ENCODE measurements around the gene NTM.
A peak's percentile ranks its signal among the peaks of the same experiment; 100 is the strongest.

NTM gene

DNA sequence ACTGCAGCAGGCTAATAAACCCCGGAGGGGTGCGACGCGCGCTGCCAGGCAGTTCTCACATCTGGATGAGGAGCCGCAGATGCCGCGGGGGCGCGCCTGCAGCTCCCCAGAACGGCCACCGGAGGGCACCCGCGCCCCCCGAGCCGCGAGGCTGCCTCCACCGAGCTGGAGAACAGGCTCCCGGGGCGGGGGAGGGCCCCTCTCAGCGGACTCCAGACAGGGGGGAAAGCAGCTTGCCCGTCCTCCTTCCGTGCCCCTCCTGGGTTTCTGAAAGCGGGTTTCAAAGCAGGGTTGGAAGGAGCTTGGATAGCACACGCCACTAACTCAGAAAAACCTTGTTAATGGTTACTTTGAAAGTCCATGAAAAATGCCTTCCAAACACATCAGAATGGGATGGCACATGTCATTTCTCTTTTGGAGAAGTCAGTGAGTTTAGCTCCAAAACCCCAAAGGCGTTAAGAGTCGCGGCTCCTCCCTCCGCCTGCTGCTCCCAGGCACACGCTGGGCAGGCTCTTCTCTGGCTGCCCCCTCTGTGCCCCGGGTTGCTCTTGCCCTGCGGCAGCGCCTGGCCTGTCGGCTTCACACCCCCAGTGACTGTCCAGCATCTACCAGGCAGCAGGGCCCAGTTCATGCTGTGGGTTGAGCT, 317.8 kb downstream of the NTM start:
- peak overlapping the region; percentile 66 for H3K27ac ChIP-seq
- H3K27me3 ChIP-seq (ENCODE audit: control insufficient read depth, insufficient read depth, low read length) = no peaks in the 10 kb centered on the region
- no peak overlapping the region for H3K4me3 ChIP-seq (ENCODE audit: low read depth, low read length)
- H2AFZ ChIP-seq = peak overlapping the region; percentile 54
- TF ChIP-seq, protein P1, sequence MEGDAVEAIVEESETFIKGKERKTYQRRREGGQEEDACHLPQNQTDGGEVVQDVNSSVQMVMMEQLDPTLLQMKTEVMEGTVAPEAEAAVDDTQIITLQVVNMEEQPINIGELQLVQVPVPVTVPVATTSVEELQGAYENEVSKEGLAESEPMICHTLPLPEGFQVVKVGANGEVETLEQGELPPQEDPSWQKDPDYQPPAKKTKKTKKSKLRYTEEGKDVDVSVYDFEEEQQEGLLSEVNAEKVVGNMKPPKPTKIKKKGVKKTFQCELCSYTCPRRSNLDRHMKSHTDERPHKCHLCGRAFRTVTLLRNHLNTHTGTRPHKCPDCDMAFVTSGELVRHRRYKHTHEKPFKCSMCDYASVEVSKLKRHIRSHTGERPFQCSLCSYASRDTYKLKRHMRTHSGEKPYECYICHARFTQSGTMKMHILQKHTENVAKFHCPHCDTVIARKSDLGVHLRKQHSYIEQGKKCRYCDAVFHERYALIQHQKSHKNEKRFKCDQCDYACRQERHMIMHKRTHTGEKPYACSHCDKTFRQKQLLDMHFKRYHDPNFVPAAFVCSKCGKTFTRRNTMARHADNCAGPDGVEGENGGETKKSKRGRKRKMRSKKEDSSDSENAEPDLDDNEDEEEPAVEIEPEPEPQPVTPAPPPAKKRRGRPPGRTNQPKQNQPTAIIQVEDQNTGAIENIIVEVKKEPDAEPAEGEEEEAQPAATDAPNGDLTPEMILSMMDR (IDR thresholded peaks at IDR 0.05) = peak; percentile 85
- no peak overlapping the region for H3K4me2 ChIP-seq (ENCODE audit: low read length)
- H3K4me1 ChIP-seq = peaks cover 25% of the 10 kb centered on the region
- H3K79me2 ChIP-seq = no peaks in the 10 kb centered on the region
- H3K9ac ChIP-seq = no peak overlapping the region
- H3K36me3 ChIP-seq (ENCODE audit: control insufficient read depth, insufficient read depth, low read length) = no peaks in the 10 kb centered on the region
- no peaks in the 10 kb centered on the region for H3K9me3 ChIP-seq (ENCODE audit: control insufficient read depth, low read length)

DNA sequence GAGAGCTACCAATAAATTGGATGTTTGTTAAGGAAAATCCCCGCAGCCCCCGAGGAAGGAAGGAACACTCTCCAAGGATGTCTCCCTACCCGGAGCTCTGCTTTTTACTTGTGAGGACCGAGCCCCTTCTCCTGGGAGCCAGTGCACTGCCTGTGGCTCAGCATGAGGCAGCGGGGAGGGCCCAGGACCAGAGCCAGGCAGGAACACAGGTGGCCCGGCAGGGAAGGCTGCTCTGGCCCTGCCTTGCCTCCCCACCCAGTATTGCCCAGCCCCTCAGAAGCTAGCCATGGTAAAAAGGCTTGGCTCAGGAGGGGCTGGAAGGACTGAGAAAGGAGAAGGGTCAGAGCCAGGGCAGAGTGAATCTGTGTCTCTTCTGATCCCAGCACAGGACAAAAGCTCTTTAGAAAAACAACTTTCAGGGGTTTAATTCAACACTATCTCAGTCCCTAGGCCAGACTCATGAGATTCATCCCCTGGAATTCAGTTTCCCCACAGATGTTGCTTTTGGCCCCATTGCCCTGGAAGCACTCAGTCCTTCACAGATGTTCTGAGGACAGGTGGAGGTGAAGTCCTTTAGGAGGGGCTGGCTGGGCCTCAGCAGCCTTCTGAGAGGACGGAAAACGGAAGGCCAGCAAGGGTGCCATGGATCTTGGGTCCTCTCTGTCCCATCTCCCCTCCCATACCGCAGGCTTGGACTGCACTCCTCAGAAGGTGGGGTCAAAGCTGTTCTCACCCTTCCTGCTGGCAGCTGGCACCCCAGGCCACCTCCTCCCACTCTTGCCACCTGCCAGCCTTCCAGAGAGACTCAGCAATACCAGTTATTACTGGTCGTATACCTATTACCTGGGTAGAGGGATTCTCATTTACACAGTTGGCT, 318.9 kb downstream of the NTM start:
- Histone ChIP-seq H3K27ac (peak overlapping the region; percentile 66), H2AFZ (peak overlapping the region; percentile 42), H3K27me3 (ENCODE audit: control insufficient read depth, insufficient read depth, low read length) (no peaks in the 10 kb centered on the region), H3K9ac (no peak overlapping the region), H3K4me1 (peaks cover 33% of the 10 kb centered on the region), H3K4me3 (ENCODE audit: low read depth, low read length) (no peak overlapping the region), H3K36me3 (ENCODE audit: control insufficient read depth, insufficient read depth, low read length) (no peaks in the 10 kb centered on the region), H3K4me2 (ENCODE audit: low read length) (no peak overlapping the region), H3K9me3 (ENCODE audit: control insufficient read depth, low read length) (no peaks in the 10 kb centered on the region), H3K79me2 (no peaks in the 10 kb centered on the region)
- TF ChIP-seq, protein P1 (IDR thresholded peaks at IDR 0.05) = no peak

DNA sequence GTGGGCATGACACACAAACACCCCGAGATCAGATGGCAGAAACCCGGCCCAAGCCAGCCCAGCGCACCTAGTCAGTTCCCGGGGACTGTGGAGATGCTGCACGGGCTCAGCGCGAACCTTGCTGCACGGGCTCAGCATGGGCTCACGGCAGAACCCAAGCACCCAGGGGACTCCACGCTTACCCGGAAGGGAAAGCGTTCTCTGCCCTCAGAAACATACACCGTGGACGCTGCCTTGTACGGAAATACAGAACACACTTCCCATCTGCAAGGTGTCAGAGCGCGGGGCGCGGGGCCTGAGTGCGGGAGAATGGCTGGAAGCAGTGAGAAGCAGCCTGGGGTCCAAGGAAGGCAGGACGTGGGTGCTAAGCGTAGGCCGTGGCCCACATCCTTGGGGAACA, 319.9 kb downstream of the NTM start:
- H3K9ac ChIP-seq = no peak overlapping the region
- no peaks in the 10 kb centered on the region for H3K36me3 ChIP-seq (ENCODE audit: control insufficient read depth, insufficient read depth, low read length)
- H3K79me2 ChIP-seq = no peaks in the 10 kb centered on the region
- H3K27ac ChIP-seq = peak overlapping the region; percentile 2
- TF ChIP-seq, protein P1 (IDR thresholded peaks at IDR 0.05) = no peak
- H3K9me3 ChIP-seq (ENCODE audit: control insufficient read depth, low read length) = no peaks in the 10 kb centered on the region
- no peak overlapping the region for H3K4me2 ChIP-seq (ENCODE audit: low read length)
- H3K27me3 ChIP-seq (ENCODE audit: control insufficient read depth, insufficient read depth, low read length) = no peaks in the 10 kb centered on the region
- H3K4me3 ChIP-seq (ENCODE audit: low read depth, low read length) = no peak overlapping the region
- peaks cover 30% of the 10 kb centered on the region for H3K4me1 ChIP-seq
- no peak overlapping the region for H2AFZ ChIP-seq

DNA sequence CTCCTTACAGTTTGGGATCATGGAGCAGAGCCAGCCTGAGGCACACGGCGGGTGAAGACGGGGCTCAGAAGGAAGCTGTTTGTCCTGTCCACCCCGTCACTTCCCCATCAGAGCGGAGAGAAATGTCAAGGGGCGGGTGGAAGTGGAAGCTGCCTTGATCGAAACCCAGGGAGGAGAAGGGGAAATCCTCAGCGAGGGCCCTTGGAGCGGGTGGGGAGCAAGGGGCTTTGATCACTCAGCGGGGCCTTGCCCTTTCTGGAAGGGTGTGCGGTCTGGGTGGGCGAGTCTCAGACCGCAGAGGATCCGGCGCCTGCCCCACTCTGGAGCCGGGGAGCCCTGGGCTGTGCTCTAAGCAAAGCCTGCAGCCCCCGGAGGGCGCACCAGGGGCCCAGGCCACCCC, 320.4 kb downstream of the NTM start:
- H3K27me3 ChIP-seq (ENCODE audit: control insufficient read depth, insufficient read depth, low read length) = no peaks in the 10 kb centered on the region
- H3K36me3 ChIP-seq (ENCODE audit: control insufficient read depth, insufficient read depth, low read length) = no peaks in the 10 kb centered on the region
- H3K9ac ChIP-seq = no peak overlapping the region
- H3K27ac ChIP-seq = peak overlapping the region; percentile 100
- no peak overlapping the region for H3K4me2 ChIP-seq (ENCODE audit: low read length)
- peaks cover 30% of the 10 kb centered on the region for H3K4me1 ChIP-seq
- H3K9me3 ChIP-seq (ENCODE audit: control insufficient read depth, low read length) = no peaks in the 10 kb centered on the region
- TF ChIP-seq, protein P1 (IDR thresholded peaks at IDR 0.05) = no peak
- no peak overlapping the region for H3K4me3 ChIP-seq (ENCODE audit: low read depth, low read length)
- H3K79me2 ChIP-seq = no peaks in the 10 kb centered on the region
- no peak overlapping the region for H2AFZ ChIP-seq

Data from parathyroid adenoma (tissue), 2 donors.